GM12891 (cell line): Measurements from ENCODE around the gene SLC22A17.

Source experiments
- PAX5 ChIP-seq: IDR thresholded peaks from 2 replicates; pipeline ENCODE4 v1.6.1; 2011; ENCODE audit warnings: low read length, moderate library complexity, mild to moderate bottlenecking; ENCODE audit not compliant: insufficient read depth, severe bottlenecking
- POLR2A ChIP-seq: IDR thresholded peaks from 2 replicates; pipeline ENCODE4 v1.6.1; 2011; ENCODE audit warnings: low read depth, low read length, control low read depth
- POLR2AphosphoS5 ChIP-seq: IDR thresholded peaks from 2 replicates; pipeline ENCODE4 v1.6.1; 2011; ENCODE audit warnings: low read depth, low read length, control low read depth
- POU2F2 ChIP-seq: IDR thresholded peaks from 2 replicates; pipeline ENCODE4 v1.6.1; 2011; ENCODE audit warnings: low read depth, mild to moderate bottlenecking, control low read depth, low read length, moderate library complexity
- SPI1 ChIP-seq: IDR thresholded peaks from 2 replicates; pipeline ENCODE4 v1.6.1; 2011; ENCODE audit warnings: low read depth, low read length, control low read depth
- TAF1 ChIP-seq: IDR thresholded peaks from 2 replicates; pipeline ENCODE4 v1.6.1; 2011; ENCODE audit warnings: low read depth, low read length, control low read depth

- TF ChIP-seq TAF1 (no peak), POLR2A (no peak), POLR2AphosphoS5 (no peak), SPI1 (no peak), PAX5 (no peak), POU2F2 (no peak)
Observed at GRCh38 chr14:23398348-23398747, 45.7 kb upstream of the SLC22A17 start.
